GM18520 (cell line): ENCODE data around the gene CECR2.

ENCODE experiments used
- ATAC-seq: cut with Tn5 transposase; IDR thresholded peaks from one replicate; pipeline ENCODE4 v1.9.1; 2021; ENCODE audit not compliant: unreplicated experiment

CECR2 gene

GRCh38 chr22:17446698-17447097 lies 77.4 kb downstream of the CECR2 start:
- no peak for ATAC-seq

DNA sequence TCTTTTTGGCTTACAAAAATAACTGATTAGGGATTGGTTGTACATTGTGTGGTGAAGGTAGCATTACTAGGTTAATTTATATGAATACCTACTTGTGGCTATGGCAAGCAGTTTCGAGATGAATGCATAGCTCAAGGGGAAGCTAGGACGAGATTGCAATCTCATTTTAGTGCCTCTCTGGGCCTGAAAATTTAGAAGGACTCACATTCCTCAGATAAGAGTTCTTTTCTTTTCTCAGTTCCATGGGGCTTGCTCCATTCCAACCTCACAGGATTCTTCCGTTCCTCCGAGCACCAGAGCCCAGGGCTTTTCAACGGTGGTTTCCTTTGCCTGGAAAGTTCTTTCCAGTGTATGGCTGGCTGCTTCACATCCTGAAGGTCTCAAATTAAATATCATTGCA lies 82.1 kb downstream of the CECR2 start:
- no peak for ATAC-seq

DNA sequence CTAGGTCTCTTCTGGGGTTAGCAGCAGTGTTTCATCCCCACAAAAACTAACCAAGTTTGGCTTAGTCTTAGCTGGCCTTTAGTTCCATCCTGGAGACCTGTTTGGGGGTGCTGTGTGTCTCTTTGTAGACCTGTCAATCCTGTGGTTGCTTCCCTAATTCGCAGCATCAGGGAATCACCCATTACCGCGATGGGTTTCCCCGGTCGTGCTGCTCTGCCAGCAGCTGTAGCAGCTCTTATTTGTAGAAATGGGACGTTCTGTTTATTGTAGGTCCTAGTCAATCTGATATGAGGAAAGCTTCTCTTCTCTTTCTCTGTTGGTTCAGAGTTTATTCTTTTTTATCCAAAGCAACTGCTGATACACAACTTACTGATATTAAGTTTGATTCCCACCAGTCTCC lies 91.6 kb downstream of the CECR2 start:
- ATAC-seq: no peak

- no peak for ATAC-seq
These were observed 101.7 kb downstream of the CECR2 start for GRCh38 chr22:17470880-17471500.

GRCh38 chr22:17471886-17472535 lies 102.8 kb downstream of the CECR2 start:
- ATAC-seq: no peak

DNA sequence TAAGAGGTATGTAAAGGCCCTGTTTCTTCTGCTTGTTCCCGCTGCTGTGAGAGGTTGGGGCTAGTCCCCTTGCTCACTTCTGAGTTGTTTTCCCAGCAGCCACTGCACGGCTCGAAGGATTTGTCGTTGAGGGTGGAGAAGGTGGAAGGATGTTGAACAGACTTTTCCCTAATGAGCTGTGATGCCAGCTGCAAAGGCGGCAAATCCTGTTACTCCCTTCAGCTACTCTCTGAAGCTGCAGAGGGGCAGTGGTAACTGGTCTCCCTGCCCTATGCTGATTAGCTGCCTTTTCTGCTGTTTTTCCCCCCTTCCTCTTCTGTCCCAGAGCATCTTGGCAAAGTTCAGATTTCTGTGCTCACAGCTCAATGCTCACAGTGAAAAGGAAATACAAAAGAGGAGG lies 103.7 kb downstream of the CECR2 start:
- no peak for ATAC-seq

GRCh38 chr22:17475318-17476230 lies 106.3 kb downstream of the CECR2 start:
- no peak for ATAC-seq

DNA sequence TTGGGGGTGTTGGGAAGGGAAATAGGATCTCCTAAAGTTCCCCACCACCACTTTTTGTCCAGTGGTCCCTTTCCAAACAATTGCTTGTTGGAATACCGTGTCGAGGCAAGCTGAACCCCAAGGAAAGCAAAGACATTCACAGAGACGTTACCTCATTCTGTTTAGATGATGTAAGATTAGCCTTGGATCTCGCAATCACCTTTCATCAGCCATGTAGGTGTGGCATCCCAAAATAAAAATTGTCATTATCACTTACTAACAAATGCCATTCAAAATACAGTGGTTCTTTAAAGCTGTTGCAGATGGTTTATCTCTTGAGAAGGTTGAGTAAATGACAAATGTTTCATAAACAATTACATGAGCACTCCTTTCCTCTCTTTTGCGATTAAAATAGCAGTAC lies 107.6 kb downstream of the CECR2 start:
- no peak for ATAC-seq

GRCh38 chr22:17477391-17477833 lies 108.2 kb downstream of the CECR2 start:
- ATAC-seq: no peak

DNA sequence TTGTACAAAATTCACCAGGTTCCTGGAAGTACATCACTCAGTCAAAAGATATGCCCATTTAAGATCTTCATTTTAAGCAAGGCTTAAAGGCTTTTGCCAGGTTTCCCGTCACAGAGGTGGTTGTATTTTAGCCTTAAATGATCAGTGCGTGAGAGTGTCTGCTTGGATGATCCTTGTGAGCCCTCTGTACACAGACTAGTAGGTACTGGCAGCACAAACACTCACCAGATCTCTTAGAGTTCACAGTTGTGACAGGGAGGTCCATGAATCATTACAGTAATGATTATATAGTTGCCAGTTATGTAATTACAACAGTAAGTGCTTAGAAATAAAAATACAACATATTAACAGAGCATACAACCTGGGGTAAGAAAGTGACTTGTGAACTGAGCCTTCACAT lies 109.9 kb downstream of the CECR2 start:
- no peak for ATAC-seq

DNA sequence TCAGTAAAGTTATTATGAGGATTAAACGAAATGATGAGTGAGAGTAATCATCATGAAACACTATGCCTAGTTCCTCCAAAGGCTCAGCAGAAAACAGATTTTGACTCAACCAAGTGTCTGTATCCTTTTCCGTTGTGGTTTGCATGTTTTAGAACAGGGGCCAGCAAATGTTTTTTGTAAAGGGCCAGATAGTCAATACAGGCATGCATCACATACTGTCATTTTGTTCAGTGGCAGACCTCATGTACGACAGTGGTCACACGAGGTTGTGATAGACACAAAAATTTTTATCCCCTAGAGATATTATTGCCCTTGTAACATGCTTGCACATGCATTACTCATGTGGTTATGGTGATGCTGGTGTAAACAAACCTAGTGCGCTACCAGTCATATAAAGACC lies 112.2 kb downstream of the CECR2 start:
- no peak for ATAC-seq

GRCh38 chr22:17483688-17484372 lies 114.6 kb downstream of the CECR2 start:
- ATAC-seq: no peak

DNA sequence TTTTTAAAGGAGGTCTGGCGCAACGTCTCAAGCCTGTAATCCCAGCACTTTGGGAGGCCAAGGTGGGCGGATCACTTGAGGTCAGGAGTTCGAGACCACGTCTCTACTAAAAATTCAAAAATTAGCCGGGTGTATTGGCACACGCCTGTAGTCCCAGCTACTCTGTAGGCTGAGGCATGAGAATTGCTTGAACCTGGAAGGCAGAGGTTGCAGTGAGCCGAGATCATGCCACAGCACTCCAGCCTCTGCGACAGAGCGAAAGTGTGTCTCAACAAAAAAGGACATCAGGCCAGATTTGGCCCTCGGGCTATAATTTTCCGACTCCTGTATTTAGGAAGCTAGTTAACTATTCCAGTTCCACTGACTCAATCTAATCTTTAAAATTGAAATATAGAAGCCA lies 115.3 kb downstream of the CECR2 start:
- no peak for ATAC-seq

DNA sequence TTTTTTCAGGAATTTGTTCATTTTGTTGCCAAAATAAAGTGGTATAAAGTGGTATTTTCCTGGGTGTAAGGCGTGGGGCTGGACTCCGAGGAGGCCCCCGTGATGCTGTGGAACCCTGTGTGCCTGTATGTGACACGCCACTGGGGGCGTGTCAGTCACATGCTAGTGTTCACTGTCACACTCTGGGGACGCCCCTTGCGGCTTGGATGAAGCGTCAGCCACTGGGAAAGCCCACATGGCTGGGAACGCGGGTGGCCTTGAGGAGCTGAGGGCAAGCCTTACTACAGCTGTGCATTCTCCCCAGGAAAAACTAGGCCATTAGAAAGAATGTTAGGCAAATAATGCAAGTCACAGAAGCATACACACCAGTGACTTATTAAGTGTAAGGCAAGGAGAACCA lies 117.1 kb downstream of the CECR2 start:
- ATAC-seq: no peak

- ATAC-seq: no peak
These were observed 117.5 kb downstream of the CECR2 start for GRCh38 chr22:17486719-17487118.

DNA sequence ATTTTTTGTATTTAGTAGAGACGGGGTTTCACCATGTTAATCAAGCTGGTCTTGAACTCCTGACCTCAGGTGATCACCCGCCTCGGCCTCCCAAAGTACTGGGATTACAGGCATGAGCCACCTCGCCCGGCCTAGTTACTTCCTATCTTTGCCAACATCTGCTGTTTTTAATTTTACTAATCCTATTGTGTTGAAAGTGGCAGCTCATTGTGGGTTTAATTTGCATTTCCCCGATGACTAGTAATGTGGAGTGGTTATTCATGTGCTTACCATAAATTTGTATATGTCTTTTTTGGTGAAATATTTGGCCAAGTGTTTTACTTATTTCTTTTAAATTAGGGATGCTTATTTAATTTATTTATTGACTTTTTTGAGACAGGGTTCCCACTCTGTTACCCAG lies 119.8 kb downstream of the CECR2 start:
- ATAC-seq: no peak

DNA sequence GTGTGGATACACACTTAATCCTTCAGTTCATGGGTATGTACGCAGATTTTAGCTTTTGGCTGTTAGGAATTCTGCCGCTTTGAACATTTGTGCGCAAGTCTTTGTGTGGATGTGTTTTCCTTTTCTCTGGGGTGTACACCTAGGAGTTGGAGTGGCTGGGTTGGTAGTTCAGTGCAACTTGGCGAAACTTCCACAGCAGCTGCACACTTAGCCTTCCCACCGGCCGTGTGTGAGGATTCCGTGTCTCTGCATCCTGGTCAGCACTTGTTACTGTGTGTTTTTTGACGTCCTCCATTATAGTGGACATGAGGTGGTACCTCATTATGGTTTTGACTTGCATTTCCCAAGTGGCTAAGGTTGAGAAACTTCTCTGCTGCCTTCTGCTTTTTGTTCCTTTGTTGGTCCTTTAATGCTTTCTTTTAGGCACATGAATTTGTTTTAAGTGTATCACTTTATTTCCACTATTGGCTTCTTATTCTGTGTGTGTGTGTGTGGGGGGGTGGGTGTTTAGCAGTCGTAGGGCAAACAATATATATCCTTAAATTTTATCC lies 121.9 kb downstream of the CECR2 start:
- no peak for ATAC-seq

GRCh38 chr22:17492247-17492646 lies 123.0 kb downstream of the CECR2 start:
- ATAC-seq: no peak

DNA sequence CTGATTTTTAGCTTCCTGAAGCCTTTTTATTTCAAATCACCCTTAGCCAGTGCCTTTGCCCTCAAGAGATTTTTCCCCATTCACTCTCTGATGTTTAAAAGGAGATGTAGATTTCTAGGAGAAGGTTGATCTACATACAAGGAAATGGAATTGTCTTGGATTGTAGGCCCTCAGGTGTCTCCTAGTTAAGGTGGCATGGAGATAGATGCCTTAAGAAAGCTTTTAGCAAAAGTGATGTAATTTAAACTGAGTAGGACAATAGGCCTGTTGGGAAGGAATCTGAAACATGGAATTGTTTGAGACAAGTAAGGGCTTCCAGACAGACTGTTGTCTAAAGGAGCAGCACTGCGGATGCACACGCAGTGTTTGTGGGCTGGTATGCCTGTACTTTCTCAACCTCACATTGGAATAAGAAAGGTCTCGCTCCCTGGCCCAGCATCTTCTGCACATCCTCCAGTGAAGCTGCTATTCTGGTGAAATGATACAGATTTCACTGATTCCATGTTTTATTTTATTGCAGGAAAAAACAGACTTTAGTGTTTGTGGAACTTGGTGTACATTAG lies 124.2 kb downstream of the CECR2 start:
- no peak for ATAC-seq

DNA sequence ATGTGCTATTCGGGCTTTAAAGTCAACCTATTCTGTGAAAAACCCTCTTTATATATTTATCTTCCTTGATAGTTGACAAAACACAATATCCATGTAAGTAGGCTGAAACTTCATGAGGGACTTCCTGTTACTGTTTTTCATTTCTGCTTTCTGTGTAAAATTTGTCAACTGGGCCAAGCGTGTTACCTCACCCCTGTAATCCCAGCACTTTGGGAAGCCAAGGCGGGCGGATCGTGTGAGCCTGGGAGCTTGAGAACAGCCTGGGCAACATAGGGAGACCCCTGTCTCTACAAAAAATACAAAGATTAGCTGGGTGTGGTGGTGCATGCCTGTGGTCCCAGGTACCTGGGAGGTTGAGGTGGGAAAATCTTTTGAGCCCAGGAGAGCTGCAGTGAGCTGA lies 127.6 kb downstream of the CECR2 start:
- no peak for ATAC-seq
